Right renal pelvis (tissue), 4 donors: ENCODE results near the gene OR2T2. TPM values are rescaled to one million over a fixed set of nuclear protein-coding genes. Genes with fewer than 3 reads are reported as not detected.
"Not testable (repeated sequence)": the region's sequence is repeated elsewhere in the genome, so short reads cannot be mapped to it uniquely, and the experiment has no call there.

Source experiments
- DNase-seq, 4 donors: peaks; one replicate each; pipeline ENCODE4 v3.0.0-alpha.2; 2013; ENCODE audit warnings: low read depth in 4 of 4, low spot score in 3 of 4, missing footprints in 1 of 4
- polyA plus RNA-seq, 4 donors: library from polyadenylated mRNA; unstranded; fragments of 120-200 nt; gene quantifications; one replicate each; pipeline ENCODE4 v1.2.1, GENCODE V29; 2013; ENCODE audit not compliant: insufficient read length in 4 of 4

Gene OR2T2
- polyA plus RNA-seq, 4 donors = 0.01 TPM; not detected in 3

GRCh38 chr1:248449821-248450465 lies 4.5 kb downstream of the OR2T2 start:
- not testable (repeated sequence) for DNase-seq

GRCh38 chr1:248450466-248451145 lies 5.2 kb downstream of the OR2T2 start:
- DNase-seq = not testable (repeated sequence)

- DNase-seq = not testable (repeated sequence)
Measured at GRCh38 chr1:248453619-248454018, 8.2 kb downstream of the OR2T2 start.

- DNase-seq = not testable (repeated sequence)
Measured at GRCh38 chr1:248455045-248455444, 9.6 kb downstream of the OR2T2 start.

- DNase-seq = not testable (repeated sequence)
Measured at GRCh38 chr1:248456635-248457034, 11.2 kb downstream of the OR2T2 start.

GRCh38 chr1:248459117-248459516 lies 13.7 kb downstream of the OR2T2 start:
- not testable (repeated sequence) for DNase-seq

- DNase-seq = no peak
Measured at GRCh38 chr1:248471154-248471553, 25.7 kb downstream of the OR2T2 start.

- DNase-seq = not testable (repeated sequence)
Measured at GRCh38 chr1:248472111-248472510, 26.7 kb downstream of the OR2T2 start.

GRCh38 chr1:248473051-248473450 lies 27.6 kb downstream of the OR2T2 start, which contains the start of gene OR2T3:
Gene OR2T3 (plus strand): TSS chr1:248473351. CDS start chr1:248473351, 0 bp downstream.
- DNase-seq = not testable (repeated sequence)

- not testable (repeated sequence) for DNase-seq
Measured at GRCh38 chr1:248475660-248476059, 30.2 kb downstream of the OR2T2 start.

GRCh38 chr1:248481686-248482579 lies 36.5 kb downstream of the OR2T2 start:
- DNase-seq = not testable (repeated sequence)

GRCh38 chr1:248488289-248488688 lies 42.9 kb downstream of the OR2T2 start, which contains the start of gene OR2T5:
Gene OR2T5 (plus strand): TSS chr1:248488589. CDS start chr1:248488589, 0 bp downstream.
- not testable (repeated sequence) for DNase-seq

GRCh38 chr1:248496661-248497060 lies 51.2 kb downstream of the OR2T2 start:
- DNase-seq = not testable (repeated sequence)

- DNase-seq = not testable (repeated sequence)
Measured at GRCh38 chr1:248500305-248501035, 55.0 kb downstream of the OR2T2 start.

Other genes with a start within 250 kb of the OR2T2 start
- under 1 TPM; 0.01 to 0.04 (median 0.03) TPM for gene OR2M3, start 248.4 kb upstream of the OR2T2 start, polyA plus RNA-seq
- under 1 TPM in 3 of 4 donors, not detected in 1; 0.03 to 0.04 (median 0.04) TPM for gene OR2M4, start 214.2 kb upstream of the OR2T2 start, polyA plus RNA-seq
- not detected for gene OR2T33, start 167.7 kb upstream of the OR2T2 start, polyA plus RNA-seq
- gene OR2T12, start 142.2 kb upstream of the OR2T2 start, polyA plus RNA-seq = under 1 TPM in 2 of 4 donors, not detected in 2; 0.01 to 0.04 TPM
- not detected for gene OR2M7, start 121.1 kb upstream of the OR2T2 start, polyA plus RNA-seq
- not detected for gene OR14C36, start 96.9 kb upstream of the OR2T2 start, polyA plus RNA-seq
- not detected for gene OR2T4, start 84.0 kb upstream of the OR2T2 start, polyA plus RNA-seq
- gene OR2T6, start 69.9 kb upstream of the OR2T2 start, polyA plus RNA-seq = under 1 TPM; 0.05 to 0.34 (median 0.10) TPM
- gene OR2T1, start 42.6 kb upstream of the OR2T2 start, polyA plus RNA-seq = not detected
- gene OR2T3, start 27.7 kb downstream of the OR2T2 start, polyA plus RNA-seq = not detected
- under 1 TPM in 1 of 4 donors, not detected in 3; 0.03 TPM for gene OR2T5, start 43.0 kb downstream of the OR2T2 start, polyA plus RNA-seq
- under 1 TPM in 2 of 4 donors, not detected in 2; 0.03 TPM for gene OR2G6, start 62.4 kb downstream of the OR2T2 start, polyA plus RNA-seq
- not detected for gene OR2T29, start 117.1 kb downstream of the OR2T2 start, polyA plus RNA-seq
- gene OR2T34, start 129.1 kb downstream of the OR2T2 start, polyA plus RNA-seq = not detected
- under 1 TPM; 0.10 to 0.26 (median 0.18) TPM for gene OR2T10, start 152.1 kb downstream of the OR2T2 start, polyA plus RNA-seq
- gene OR2T11, start 189.5 kb downstream of the OR2T2 start, polyA plus RNA-seq = not detected
- not detected for gene OR2T35, start 199.6 kb downstream of the OR2T2 start, polyA plus RNA-seq
- not detected for gene OR2T27, start 209.9 kb downstream of the OR2T2 start, polyA plus RNA-seq